ENCODE measurements around the gene GJC2. TPM values are rescaled to one million over a fixed set of nuclear protein-coding genes. Genes with fewer than 3 reads are reported as not detected.
"Not testable (repeated sequence)": the region's sequence is repeated elsewhere in the genome, so short reads cannot be mapped to it uniquely, and the experiment has no call there.

GJC2 gene
- total and polyA plus RNA-seq, 4 donors = 10.4 to 20.3 (median 18.1) TPM

DNA sequence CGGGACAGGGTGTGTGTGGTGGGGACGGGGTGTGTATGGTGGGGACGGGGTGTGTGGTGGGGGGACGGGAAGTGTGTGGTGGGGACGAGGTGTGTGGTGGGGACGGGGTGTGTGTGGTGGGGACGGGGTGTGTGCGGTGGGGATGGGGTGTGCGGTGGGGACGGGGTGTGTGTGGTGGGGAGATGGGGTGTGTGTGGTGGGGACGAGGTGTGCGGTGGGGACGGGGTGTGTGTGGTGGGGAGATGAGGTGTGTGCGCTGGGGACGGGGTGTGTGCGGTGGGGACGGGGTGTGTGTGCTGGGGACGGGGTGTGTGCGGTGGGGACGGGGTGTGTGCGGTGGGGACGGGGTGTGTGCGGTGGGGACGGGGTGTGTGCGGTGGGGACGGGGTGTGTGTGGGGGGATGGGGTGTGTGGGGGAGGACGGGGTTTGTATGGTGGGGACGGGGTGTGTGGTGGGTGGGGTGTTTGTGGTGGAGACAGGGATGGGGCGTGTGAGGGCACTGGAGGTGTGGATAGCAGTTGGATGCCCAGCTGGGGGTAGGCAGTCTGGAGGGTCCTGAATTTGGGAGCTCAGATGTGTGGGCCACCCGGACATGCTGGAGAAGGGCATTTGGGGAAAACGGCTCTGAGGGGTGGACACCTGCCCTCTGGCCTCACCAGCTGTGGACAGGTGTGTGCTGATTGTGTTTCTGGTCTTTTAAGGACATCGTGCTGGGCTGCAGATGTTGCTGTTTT lies 32.7 kb downstream of the GJC2 start:
- WGBS (ENCODE audit: insufficient coverage) = 97% methylated on average over 10 of the region's 32 CpGs
- DNase-seq (ENCODE audit: low read depth in 4 of 6, low spot score in 6 of 6) = no peak
- Histone ChIP-seq H3K4me1 (ENCODE audit: control insufficient read depth, insufficient read depth, low read length) (no peaks in the 10 kb centered on the region), H3K9me3 (ENCODE audit: control insufficient read depth, insufficient read depth, low read length) (no peaks in the 10 kb centered on the region), H3K36me3 (ENCODE audit: control insufficient read depth, insufficient read depth, low read length) (peaks cover 8% of the 10 kb centered on the region), H3K27me3 (ENCODE audit: control insufficient read depth, insufficient read depth, low read length) (no peaks in the 10 kb centered on the region), H3K27ac (ENCODE audit: low read depth, low read length) (no peak overlapping the region), H3K4me3 (ENCODE audit: low read depth, low read length) (no peak overlapping the region)

DNA sequence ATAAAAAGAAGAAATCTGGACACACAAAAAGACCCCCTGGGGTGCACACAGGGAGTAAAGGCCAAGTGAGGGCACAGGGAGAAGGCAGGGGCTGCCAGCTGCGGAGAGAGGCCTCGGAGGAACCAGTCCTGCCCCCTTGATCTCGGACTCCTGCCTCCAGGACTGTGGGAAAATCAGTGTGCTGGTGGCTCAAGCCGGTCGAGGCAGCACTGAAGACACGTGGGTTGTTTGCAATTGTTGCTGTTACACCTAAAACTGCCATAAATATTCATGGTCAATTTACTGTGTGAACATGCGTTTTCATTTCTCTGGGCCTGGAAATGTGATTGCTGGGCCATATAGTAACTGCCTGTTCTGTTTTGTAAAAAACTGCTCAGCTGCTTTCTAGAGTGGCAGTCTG lies 34.4 kb downstream of the GJC2 start:
- no peak overlapping the region for H3K4me3 ChIP-seq (ENCODE audit: low read depth, low read length)
- H3K4me1 ChIP-seq (ENCODE audit: control insufficient read depth, insufficient read depth, low read length) = no peaks in the 10 kb centered on the region
- no peak for DNase-seq (ENCODE audit: low read depth in 4 of 6, low spot score in 6 of 6)
- no peaks in the 10 kb centered on the region for H3K27me3 ChIP-seq (ENCODE audit: control insufficient read depth, insufficient read depth, low read length)
- peaks cover 4% of the 10 kb centered on the region for H3K36me3 ChIP-seq (ENCODE audit: control insufficient read depth, insufficient read depth, low read length)
- no peaks in the 10 kb centered on the region for H3K9me3 ChIP-seq (ENCODE audit: control insufficient read depth, insufficient read depth, low read length)
- 66% methylated on average over 3 of the region's 7 CpGs for WGBS (ENCODE audit: insufficient coverage)
- H3K27ac ChIP-seq (ENCODE audit: low read depth, low read length) = no peak overlapping the region

DNA sequence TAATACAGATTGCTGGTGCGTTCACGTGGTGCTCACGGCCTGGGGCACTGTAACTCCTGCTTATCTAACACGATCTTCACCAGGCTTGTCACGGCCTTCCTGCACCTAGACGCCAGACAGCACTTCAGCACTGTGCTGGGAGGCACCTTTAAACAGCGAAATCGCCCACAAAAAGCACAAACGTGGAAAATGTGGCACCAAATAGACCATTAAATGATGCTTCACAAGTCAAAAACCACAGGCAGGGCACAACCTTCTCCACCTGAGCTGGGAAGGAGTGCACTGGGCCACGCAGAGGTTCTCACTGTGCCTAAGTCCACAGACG lies 35.9 kb downstream of the GJC2 start:
- DNase-seq (ENCODE audit: low read depth in 4 of 6, low spot score in 6 of 6) = no peak
- H3K27me3 ChIP-seq (ENCODE audit: control insufficient read depth, insufficient read depth, low read length) = no peaks in the 10 kb centered on the region
- peaks cover 4% of the 10 kb centered on the region for H3K36me3 ChIP-seq (ENCODE audit: control insufficient read depth, insufficient read depth, low read length)
- H3K4me3 ChIP-seq (ENCODE audit: low read depth, low read length) = no peak overlapping the region
- H3K9me3 ChIP-seq (ENCODE audit: control insufficient read depth, insufficient read depth, low read length) = no peaks in the 10 kb centered on the region
- 91% methylated on average over 9 of the region's 11 CpGs for WGBS (ENCODE audit: insufficient coverage)
- H3K4me1 ChIP-seq (ENCODE audit: control insufficient read depth, insufficient read depth, low read length) = no peaks in the 10 kb centered on the region
- H3K27ac ChIP-seq (ENCODE audit: low read depth, low read length) = no peak overlapping the region

DNA sequence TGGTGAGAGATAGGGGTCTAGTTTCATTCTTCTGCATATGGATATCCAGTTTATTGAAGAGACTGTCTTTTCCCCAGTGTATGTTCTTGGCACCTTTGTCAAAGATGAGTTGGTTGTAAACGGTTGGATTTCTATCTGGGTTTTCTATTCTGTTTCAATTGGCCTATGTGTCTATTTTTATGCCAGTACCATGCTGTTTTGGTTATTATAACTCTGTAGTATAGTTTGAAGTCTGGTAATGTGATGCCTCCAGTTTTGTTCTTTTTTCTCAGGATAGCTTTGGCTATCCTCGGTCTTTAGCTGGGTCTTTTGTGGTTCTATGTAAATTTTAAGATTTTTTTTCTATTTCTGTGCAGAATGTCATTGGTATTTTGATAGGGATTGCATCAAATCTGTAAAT lies 38.5 kb downstream of the GJC2 start:
- not testable (repeated sequence) for DNase-seq (ENCODE audit: low read depth in 4 of 6, low spot score in 6 of 6); H3K27ac ChIP-seq (ENCODE audit: low read depth, low read length); H3K27me3 ChIP-seq (ENCODE audit: control insufficient read depth, insufficient read depth, low read length); H3K36me3 ChIP-seq (ENCODE audit: control insufficient read depth, insufficient read depth, low read length); H3K4me3 ChIP-seq (ENCODE audit: low read depth, low read length); H3K4me1 ChIP-seq (ENCODE audit: control insufficient read depth, insufficient read depth, low read length); H3K9me3 ChIP-seq (ENCODE audit: control insufficient read depth, insufficient read depth, low read length)
- WGBS (ENCODE audit: insufficient coverage) = 100% methylated on average over 1 of the region's 2 CpGs

DNA sequence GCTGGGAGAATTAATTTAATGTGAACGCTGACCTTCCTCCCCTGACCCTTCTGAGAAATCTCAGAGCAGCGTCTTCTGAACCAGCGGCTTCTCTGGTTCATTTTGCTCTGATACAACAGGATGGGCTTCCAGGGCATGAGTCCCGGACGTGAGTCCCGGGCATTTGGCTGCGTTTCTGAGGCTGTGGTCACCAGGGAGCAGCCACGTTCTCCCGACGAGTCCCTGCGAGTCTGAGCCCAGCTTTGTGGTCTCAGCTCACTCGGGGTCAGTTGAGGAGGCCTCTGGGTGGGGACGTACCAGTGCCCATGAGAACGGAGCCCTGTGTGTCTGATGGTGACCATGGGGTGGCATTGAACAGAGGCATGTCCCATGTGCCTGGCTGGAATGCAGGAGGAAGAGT lies 40.5 kb downstream of the GJC2 start:
- H3K27ac ChIP-seq (ENCODE audit: low read depth, low read length) = no peak overlapping the region
- H3K4me1 ChIP-seq (ENCODE audit: control insufficient read depth, insufficient read depth, low read length) = no peaks in the 10 kb centered on the region
- no peaks in the 10 kb centered on the region for H3K9me3 ChIP-seq (ENCODE audit: control insufficient read depth, insufficient read depth, low read length)
- 94% methylated on average over 14 of the region's 14 CpGs for WGBS (ENCODE audit: insufficient coverage)
- H3K36me3 ChIP-seq (ENCODE audit: control insufficient read depth, insufficient read depth, low read length) = peaks cover 8% of the 10 kb centered on the region
- H3K4me3 ChIP-seq (ENCODE audit: low read depth, low read length) = no peak overlapping the region
- no peaks in the 10 kb centered on the region for H3K27me3 ChIP-seq (ENCODE audit: control insufficient read depth, insufficient read depth, low read length)
- no peak for DNase-seq (ENCODE audit: low read depth in 4 of 6, low spot score in 6 of 6)

- Histone ChIP-seq H3K4me3 (ENCODE audit: low read depth, low read length) (no peak overlapping the region), H3K36me3 (ENCODE audit: control insufficient read depth, insufficient read depth, low read length) (peaks cover 8% of the 10 kb centered on the region), H3K27me3 (ENCODE audit: control insufficient read depth, insufficient read depth, low read length) (no peaks in the 10 kb centered on the region), H3K27ac (ENCODE audit: low read depth, low read length) (no peak overlapping the region), H3K4me1 (ENCODE audit: control insufficient read depth, insufficient read depth, low read length) (no peaks in the 10 kb centered on the region), H3K9me3 (ENCODE audit: control insufficient read depth, insufficient read depth, low read length) (no peaks in the 10 kb centered on the region)
- no peak for DNase-seq (ENCODE audit: low read depth in 4 of 6, low spot score in 6 of 6)
- WGBS (ENCODE audit: insufficient coverage) = 71% methylated on average over 2 of the region's 5 CpGs
Observed at GRCh38 chr1:228190778-228191177, 41.0 kb downstream of the GJC2 start.

- no peak for DNase-seq (ENCODE audit: low read depth in 4 of 6, low spot score in 6 of 6)
- Histone ChIP-seq H3K27ac (ENCODE audit: low read depth, low read length) (no peak overlapping the region), H3K36me3 (ENCODE audit: control insufficient read depth, insufficient read depth, low read length) (peaks cover 5% of the 10 kb centered on the region), H3K4me1 (ENCODE audit: control insufficient read depth, insufficient read depth, low read length) (no peaks in the 10 kb centered on the region), H3K27me3 (ENCODE audit: control insufficient read depth, insufficient read depth, low read length) (no peaks in the 10 kb centered on the region), H3K4me3 (ENCODE audit: low read depth, low read length) (no peak overlapping the region), H3K9me3 (ENCODE audit: control insufficient read depth, insufficient read depth, low read length) (peaks cover 4% of the 10 kb centered on the region)
- WGBS (ENCODE audit: insufficient coverage) = 36% methylated on average over 2 of the region's 3 CpGs
Observed at GRCh38 chr1:228194436-228194835, 44.7 kb downstream of the GJC2 start.

DNA sequence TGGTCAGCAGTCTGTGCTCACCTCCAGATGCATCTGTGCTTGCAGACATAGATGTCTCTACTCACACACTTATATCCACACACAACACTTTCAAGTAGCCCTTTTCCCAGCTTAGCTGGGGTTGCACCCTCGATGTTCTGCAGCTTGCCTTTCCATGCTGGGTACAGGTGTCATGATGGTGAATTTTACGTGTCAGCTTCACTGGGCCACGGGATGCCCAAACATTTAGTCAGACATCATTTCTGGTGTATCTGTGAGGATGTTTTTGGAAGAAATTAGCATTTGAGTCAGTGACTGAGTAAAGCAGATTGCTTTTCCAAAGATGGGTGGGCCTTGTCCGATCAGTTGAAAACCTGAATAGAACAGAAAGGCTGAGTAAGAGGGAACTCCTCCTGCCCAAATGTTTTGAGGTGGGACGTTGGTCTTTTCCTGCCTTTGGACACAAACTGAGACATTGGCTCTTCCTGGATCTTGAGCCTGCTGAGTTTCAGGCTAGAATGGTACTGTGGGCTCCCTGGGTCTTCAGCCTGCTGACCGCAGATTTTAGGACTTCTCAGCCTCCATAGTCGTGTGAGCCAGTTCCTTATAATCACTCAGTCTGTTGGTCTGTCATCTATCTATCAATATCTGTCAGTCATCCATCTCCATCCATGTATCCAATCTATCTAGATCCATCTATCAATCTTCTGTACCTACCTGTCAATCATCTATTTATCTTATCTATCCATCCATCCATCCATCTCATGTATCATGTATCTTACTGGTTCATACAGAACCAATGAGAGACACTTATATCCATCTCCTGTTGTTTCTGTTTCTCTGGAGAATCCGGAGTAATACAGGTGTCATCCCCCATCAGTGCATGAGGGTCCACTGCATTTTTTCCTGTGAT lies 45.4 kb downstream of the GJC2 start:
- Histone ChIP-seq H3K4me3 (ENCODE audit: low read depth, low read length) (no peak overlapping the region), H3K4me1 (ENCODE audit: control insufficient read depth, insufficient read depth, low read length) (no peaks in the 10 kb centered on the region), H3K27me3 (ENCODE audit: control insufficient read depth, insufficient read depth, low read length) (no peaks in the 10 kb centered on the region), H3K36me3 (ENCODE audit: control insufficient read depth, insufficient read depth, low read length) (peaks cover 5% of the 10 kb centered on the region), H3K9me3 (ENCODE audit: control insufficient read depth, insufficient read depth, low read length) (peaks cover 4% of the 10 kb centered on the region), H3K27ac (ENCODE audit: low read depth, low read length) (no peak overlapping the region)
- DNase-seq (ENCODE audit: low read depth in 4 of 6, low spot score in 6 of 6) = no peak
- 79% methylated on average over 7 of the region's 8 CpGs for WGBS (ENCODE audit: insufficient coverage)

DNA sequence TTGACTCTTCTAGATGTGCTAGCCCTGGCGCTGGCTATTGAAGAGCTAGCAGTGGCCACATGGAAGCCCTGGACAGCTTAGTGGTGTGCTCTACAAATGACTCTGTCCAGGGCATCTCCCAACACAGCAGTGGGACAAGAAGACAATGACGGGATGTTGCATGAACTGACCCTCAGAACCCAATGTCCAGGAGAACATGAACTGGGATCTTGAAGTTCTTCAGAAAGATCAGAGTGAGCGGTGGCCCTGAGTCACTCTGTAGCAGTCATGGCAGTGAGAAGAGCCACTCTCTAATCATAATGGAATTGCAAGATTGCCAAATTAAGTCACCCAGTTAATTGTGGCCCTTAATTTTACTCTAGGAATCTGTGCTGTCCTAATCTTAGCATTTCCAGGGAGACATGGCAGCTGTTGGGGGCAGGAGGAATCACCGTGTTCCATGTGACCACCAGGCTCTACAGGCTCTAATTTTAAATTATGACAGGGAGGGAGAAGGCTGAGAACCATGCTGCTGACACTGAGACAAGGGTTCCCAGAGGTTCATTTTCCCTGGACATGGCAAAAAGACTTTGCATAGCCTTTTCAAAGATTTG lies 47.9 kb downstream of the GJC2 start:
- H3K27ac ChIP-seq (ENCODE audit: low read depth, low read length) = no peak overlapping the region

More for the DNA sequence above, 47.9 kb downstream of the GJC2 start:
- Histone ChIP-seq H3K27me3 (ENCODE audit: control insufficient read depth, insufficient read depth, low read length) (no peaks in the 10 kb centered on the region), H3K36me3 (ENCODE audit: control insufficient read depth, insufficient read depth, low read length) (no peaks in the 10 kb centered on the region), H3K9me3 (ENCODE audit: control insufficient read depth, insufficient read depth, low read length) (peaks cover 4% of the 10 kb centered on the region), H3K4me1 (ENCODE audit: control insufficient read depth, insufficient read depth, low read length) (no peaks in the 10 kb centered on the region), H3K4me3 (ENCODE audit: low read depth, low read length) (no peak overlapping the region)
- WGBS (ENCODE audit: insufficient coverage) = 98% methylated on average over 3 of the region's 4 CpGs
- DNase-seq (ENCODE audit: low read depth in 4 of 6, low spot score in 6 of 6) = no peak
